NCI-H1436 treated with DMSO at 0.1 percent for 48 hours (cell line): ENCODE results near the gene FZD8.

Experiments
- DNase-seq: peaks from one replicate; lab custom pipeline; 2025; lab: John Stamatoyannopoulos, UW

FZD8 gene

DNA sequence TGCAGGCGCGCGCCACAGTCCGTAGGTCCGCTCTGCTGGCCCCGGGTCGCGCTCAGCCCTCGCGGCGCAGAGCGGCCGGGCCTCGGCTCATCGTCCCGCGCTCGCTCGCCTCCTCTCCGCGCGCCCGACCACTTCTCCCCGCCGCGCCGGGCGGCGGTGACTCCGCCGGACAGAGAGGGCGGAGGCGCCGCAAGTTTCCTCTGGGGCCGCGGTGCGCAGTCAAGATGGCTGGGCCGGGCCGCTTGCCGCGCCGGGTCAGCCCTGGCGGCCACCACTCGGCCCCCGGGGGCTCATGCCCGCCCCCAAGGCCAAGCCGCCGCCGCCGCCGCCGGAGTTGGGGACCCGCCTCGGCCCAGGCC, 441 bp downstream of the FZD8 start:
- no peak for DNase-seq

DNA sequence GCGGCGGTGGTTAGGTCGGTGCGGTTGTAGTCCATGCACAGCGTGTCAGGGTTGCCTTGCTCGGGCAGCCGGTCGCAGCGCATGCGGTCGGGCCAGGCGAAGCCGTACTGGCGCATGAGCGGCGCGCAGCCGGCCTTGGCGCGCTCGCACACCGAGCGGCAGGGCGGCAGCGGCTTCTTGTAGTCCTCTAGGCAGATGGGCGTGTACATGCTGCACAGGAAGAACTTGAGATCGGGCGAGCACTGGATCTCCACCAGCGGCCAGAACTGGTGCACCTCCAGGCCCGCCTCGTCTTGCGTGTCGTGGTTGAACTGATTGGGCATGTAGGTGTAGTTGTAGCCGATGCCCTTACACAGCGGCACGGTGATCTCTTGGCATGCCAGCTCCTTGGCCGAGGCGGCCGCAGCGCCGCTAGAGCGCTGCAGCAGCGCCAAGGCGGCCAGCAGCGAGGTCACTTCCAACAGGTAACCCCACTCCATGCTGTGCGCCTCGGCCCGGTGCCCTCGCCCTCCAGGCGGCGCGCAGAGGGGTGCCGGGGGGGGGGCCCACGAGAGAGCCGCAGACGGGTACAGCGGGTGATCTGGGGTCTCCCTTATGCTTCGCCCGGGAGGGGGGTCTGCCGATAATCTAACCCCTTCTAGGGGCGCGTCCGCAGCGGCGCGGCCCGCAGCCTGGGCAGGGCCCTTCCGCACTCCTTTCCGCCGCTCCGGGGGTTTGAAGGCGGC, 983 bp downstream of the FZD8 start:
- no peak for DNase-seq

DNA sequence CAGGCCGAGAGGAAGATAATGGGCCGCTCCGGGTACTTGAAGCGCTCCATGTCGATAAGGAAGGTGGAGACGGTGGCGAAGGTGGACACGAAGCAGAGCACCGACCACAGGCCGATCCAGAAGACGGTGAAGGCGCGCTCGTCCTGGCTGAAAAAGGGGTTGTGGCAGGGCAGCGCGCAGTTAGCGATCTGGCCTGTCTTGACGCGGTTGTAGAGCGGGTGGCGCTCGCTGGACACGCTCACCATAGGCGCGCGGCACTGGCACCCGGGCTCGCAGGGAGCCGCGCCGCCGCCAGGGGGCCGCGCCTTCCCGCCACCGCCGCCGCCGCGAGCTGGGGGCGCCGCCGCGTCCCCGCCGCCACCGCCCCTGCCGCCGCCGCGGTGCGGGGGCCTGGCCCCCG, 1.6 kb downstream of the FZD8 start:
- no peak for DNase-seq

DNA sequence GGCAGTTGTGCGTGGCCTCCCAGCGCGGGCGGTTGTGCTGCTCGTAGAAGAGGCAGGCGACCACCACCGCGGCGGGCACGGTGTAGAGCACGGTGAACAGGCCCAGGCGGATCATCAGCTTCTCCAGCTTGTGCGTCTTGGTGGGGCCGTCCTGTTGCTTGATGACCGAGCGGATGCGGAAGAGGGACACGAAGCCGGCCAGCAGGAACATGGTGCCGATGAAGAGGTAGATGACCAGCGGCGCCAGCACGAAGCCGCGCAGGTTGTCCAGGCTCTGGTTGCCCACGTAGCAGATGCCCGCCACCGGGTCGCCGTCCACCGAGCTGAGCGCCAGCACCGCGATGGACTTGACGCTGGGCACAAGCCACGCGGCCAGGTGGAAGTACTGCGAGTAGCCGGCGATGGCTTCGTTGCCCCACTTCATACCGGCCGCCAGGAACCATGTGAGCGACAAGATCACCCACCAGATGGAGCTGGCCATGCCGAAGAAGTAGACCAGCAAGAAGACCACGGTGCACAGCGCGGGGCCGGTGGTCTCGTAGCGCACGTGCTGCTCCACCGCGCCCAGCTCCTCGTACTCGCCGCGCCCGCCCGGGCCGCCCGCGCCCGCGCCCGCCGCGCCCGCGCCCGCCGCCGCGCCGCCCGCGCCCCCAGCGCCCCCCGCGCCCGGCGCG, 2.2 kb downstream of the FZD8 start:
- DNase-seq: no peak

DNA sequence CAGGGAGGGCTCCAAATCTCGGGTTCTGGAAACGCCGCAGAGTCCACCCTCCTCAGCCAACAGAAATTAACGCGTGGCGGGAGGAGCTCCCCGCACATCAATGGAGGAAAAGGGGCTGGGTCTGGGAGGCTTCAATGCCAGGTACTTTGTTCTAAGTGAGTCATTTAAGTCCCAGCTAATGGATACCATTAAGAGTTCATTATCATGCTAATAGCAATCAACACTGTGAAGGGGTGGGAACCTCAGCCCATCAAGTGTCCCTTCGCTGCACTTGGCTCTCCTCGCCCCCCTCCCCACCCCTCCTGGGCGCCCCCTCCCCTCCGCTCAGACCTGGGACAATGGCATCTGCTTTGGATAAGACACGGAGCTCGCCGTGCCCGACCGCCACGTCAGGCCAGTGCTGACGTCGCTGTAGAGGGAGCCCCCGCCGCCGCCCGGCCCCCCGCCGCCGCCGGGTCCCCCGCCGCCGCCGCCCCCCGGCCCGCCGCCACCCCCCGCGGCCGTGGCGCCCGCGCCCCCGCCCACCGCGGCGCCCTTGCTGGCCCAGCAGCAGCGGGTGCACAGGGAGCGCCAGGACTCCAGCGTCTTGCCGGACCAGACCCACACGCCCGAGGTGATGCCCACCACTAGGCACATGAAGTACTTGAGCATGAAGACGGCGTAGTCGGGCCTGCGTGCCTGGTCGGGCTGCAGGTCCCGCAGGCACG, 2.9 kb downstream of the FZD8 start:
- DNase-seq: no peak

DNA sequence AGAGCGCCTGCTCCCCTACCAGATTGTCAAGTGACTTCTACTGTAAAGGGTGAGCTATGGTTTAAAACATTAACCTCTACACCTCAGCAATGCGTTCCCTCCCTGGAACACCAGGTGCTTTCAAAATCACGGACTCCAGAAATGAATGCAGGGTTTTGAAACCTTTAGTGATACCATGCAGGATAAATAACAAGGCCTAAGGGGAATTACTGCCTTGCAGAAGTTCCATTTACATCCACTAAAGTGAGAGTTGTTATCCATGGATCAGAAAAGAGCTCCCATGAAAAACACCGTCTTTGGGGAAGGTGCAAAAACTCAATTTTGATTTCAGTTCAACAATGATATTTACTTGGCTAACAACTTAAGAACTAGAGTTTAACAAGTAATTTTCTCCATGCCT, 4.0 kb downstream of the FZD8 start:
- no peak for DNase-seq

DNA sequence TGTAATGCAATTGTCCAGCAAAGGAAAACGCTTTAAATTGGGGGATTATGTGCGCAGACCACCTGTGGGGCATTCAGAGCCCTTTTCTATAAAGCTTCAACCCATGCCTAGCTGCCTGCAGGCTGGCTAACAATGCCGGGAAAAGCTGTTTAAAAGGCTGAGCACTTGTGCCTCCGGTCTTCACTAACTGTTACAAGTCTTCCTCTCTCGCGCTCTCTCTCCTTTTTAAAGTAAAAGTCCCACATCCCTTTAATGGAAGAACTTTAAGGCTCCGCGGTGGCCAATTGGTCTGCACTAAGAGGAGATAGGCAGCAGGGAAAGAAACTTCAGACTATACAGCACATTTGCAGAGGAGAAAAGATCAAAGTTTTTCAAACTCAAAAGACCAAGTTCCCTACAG, 4.6 kb downstream of the FZD8 start:
- no peak for DNase-seq

DNA sequence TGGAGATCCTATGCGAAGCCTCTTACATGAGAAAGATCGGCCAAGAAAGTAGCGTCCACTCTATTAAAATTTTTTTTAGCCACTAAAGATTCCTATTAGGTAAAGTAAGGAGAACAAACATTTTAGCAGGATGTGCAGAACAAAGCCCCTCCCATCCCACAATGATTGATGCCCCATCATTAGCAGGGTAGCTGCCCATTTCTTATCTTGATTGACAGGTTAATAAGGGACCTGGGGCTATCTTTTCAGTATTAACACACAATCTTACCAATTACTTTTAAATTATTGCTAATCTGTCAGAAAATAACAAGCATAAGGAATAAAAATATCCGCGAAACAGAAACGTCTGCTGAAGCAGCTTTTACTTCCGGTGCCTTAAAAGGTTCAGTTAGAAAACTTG, 5.1 kb downstream of the FZD8 start:
- DNase-seq: no peak

DNA sequence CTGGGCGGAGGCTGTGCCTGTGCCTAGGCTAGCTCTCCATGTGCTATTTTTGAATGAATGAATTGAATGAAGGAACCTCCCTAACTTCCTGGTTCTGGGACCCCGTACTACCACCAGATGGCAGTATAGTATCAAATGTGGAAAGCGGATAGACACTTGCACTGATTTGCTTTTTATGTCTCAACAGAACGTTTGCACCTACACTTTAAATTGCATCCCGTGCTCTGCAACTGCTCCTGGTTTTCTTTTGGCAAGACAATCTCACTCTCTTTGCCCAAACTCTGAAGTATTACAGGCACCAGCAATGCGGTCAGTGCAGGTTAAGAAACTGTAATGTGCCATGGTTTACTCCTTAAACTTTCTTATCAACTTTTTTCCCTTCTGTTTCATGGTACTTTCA, 6.5 kb downstream of the FZD8 start:
- peak; percentile 19 for DNase-seq

DNA sequence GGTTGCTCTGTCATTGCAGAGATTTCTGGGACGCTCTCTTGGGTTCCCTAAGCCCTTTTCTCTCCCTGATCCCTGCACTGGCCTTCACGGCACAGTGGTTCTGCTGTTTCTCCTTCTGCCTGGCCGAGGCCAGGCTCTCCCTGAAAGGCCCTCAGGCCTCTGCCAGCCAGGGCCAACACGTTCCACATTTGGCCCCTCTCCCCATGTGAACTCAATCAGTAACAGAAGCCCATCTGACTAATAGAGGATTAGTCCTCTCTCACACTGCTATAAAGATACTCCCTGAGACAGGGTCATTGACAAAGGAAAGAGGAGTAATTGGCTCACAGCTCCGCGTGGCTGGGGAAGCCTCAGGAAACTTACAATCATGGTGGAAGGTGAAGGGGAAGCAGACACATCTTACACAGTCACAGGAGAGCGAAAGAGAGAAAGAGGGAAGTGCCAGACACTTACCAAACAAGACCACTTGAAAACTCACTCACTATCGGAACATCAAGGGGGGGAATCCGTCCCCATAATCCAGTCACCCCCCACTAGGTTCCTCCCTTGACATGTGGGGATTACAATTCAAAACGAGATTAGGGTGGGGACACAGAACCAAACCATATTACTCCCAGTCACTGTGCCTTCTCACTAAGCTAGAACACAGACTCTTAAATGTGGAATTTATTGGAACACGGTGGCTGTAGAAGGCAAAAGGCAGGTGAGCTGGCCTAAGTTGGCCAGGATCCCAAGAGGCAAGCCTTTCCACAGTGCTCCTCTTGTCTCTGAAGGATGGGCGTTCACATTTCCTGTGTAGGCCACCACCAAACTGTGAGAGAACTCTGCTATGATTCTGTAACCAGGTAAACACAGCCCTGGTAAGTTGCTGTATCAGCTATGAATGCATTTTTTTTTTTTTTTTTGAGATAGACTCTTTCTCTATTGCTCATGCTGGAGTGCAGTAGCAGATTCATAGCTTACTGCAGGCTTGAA, 8.8 kb downstream of the FZD8 start:
- no peak for DNase-seq

DNA sequence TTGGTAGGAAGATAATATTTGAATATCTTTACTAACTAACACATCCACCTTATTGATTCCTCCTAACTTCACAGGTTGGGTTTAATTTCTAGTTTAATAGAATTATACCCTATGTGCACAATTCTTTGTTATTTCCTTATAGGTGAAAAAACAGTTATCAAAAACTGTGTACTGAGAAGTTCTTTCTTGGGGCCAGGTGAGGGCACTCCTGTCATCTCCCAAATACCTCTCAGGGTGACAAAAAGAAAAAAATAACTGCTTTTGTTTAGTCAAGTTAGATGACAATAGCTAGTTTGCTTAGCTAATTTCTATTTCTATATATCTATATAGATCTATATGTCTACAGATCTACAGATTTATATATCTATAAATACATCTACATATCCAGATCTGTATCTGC, 10.1 kb downstream of the FZD8 start:
- no peak for DNase-seq

DNA sequence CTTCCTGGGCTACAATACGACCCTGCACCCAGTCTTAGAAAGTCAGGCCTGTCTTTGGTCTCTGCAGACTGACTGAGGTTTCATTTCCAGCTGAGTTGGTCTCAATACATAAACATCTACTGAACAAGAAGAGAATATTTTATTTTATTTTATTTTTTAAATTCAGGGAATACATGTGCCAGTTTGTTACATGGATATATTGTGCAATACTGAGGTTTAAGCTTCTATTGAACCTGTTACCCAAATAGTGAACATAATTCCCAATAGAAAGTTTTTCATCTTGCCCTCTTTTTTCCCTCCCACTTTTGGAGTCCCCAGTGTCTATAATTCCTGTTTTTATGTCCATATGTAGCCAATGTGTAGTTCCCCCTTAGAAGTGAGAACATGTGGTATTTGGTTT, 10.7 kb downstream of the FZD8 start:
- no peak for DNase-seq

DNA sequence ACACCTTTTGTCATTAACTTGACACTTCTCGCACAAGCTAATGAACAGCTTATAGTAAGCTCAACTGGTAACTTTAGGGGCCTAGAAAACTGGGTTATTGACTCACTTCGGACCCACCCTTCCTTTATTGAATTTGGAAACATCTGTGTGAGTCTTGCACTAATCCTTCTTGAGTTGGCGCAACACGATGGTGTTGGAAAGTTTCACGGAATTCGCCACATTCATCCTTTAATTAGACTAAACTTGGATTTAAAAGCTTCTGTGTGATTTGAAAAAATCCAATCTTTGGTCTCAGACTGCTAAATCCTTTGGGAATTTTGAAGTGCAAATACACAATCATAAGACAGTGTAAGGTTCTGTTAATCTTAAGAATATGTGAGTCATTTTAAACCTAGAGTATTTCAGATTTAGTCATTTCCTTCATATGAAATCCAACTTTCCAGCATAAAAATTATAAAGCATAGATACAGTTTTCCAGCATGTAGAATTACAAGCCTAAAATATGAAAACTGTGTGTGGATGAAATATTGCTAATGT, 15.1 kb downstream of the FZD8 start:
- DNase-seq: no peak

DNA sequence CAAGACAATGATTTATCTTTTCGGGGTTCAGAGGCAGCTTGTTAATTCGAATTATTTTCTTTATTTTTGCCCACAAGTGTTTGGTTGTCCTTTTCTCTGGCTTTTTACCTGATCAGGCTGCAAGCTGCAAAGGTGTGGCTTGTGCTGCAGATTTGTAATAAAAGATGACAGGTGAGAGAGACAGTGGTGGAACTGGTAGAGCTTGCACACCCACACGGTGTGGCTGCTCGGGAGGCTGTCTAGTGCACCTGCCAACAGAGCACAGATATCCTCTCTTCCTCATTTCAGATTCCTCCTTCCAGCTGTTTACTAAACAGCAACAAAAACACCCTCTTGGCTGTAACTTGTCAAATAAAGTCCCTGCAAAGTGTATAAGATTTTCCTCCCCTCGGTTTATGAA, 27.8 kb downstream of the FZD8 start:
- DNase-seq: no peak

DNA sequence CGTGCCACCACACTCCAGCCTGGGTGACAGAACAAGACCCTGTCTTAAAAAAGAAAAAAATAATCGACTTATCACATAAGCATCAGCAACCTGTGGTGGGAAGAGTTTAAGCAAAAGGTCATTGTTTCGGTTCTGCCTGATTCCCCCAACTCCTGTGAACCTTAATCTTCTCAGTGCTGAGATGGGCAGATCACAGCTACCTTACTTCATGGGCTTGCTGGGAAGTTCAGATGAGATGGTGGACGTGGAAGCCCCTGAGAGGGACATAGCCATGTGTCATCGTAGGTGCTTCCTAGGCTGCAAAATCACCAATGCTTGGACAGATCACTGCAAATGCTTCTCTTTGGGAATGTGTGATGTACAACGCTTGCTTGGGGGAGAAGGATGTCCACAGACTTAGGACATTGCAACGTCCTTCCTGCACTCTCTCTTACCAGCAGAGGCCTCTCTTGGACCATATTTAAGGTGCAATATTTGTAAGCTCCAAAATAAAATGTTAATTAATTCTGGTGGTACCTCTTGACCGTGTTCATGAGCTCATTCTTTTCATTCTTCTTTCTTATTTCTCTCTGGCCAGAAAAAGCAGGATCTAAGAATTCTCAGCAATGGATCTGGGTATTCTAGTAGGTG, 28.4 kb downstream of the FZD8 start:
- DNase-seq: no peak

DNA sequence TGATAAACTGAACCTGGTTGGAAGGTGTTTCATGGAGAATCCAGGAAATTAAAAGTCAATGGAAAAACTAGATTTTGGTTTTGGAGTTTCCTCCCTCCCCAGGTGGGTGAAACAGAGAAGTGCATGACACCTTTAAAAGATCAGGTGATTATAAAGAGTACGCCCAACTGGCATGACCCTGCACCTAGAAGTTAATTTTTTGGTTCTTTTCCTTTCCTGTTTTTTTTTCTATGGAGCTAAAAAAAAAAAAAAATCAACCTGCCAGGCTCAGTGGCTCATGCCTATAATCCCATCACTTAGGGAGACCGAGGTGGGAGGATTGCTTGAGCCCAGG, 29.0 kb downstream of the FZD8 start:
- DNase-seq: no peak

DNA sequence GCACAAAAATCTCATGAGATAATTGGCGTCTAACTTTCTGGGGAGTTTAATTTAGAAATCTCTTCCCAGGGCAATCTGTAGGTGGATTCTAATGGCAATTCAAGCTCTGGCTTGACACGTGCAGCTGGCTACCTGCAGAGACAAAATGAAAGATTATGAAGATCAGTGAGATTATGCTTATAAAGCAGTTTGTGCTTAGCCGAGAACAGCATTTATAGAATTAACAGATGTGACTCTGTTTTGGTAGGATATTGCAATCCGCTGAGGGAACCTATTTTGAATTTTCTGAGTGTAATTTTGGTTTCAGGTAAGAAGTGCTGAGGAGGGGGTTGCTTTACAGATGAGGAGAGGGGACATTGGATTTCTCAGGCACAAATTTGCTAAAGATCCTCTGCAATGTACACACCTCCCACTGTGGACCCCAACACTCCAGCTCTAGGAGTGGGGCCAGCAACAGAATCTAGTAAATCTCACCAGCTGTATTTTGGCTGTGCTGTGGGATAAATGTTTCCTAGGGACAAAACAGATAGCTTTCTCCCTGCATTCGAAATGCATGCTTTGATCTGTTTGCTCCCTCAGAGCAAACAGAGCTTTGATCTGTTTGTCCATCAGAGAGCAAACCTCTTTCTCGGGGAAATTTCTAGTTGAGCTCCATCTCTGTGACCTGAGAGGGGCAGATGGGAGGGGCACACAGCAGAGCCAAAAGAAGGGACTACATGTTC, 29.6 kb downstream of the FZD8 start:
- DNase-seq: no peak

DNA sequence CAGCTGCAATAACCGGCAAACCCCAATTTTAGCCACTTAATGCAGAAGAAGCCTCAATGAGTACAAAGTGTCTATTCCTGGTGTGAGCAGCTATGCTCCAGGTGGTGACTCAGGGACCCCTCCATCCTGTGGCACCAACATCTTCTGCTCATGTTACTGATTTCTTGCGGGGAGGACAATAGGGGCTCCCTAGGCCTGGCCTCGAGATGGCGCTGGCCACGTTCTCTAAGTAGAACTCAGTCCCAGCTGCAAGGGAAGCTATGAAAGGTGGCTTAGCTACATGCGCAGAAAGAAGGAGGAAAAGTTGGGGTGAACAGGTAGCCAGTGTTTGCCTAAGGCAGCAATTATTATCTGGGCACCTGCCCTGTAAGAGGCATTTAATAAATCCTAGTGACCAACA, 30.3 kb downstream of the FZD8 start:
- no peak for DNase-seq

DNA sequence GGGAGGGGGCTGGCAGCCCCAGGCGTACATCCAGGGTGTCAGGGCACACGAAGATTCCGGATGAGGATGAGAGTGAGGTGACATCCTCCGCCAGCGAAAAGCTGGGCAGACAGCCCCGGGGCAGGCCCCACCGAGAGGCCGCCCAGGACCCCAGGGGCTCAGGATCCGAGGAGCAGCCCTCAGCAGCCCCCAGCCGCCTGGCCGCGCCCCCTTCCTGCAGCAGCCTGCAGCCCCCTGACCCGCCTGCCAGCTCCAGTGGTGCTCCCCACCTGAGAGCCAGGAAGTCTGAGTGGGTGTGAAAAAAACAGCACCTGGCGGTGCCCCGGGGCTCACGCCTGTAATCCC, 33.8 kb downstream of the FZD8 start:
- DNase-seq: no peak

DNA sequence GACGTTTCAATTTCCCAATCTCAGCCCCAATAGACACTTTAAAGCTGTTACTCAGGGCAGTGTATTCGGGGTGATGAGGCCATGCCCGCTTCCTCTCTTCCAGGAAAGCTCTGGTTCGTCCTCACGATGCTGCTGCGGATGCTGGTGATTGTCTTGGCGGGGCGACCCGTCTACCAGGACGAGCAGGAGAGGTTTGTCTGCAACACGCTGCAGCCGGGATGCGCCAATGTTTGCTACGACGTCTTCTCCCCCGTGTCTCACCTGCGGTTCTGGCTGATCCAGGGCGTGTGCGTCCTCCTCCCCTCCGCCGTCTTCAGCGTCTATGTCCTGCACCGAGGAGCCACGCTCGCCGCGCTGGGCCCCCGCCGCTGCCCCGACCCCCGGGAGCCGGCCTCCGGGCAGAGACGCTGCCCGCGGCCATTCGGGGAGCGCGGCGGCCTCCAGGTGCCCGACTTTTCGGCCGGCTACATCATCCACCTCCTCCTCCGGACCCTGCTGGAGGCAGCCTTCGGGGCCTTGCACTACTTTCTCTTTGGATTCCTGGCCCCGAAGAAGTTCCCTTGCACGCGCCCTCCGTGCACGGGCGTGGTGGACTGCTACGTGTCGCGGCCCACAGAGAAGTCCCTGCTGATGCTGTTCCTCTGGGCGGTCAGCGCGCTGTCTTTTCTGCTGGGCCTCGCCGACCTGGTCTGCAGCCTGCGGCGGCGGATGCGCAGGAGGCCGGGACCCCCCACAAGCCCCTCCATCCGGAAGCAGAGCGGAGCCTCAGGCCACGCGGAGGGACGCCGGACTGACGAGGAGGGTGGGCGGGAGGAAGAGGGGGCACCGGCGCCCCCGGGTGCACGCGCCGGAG, 34.4 kb downstream of the FZD8 start:
- no peak for DNase-seq
